GM19238 (cell line): ENCODE results near the gene NTN5.
"Not testable (repeated sequence)": the region's sequence is repeated elsewhere in the genome, so short reads cannot be mapped to it uniquely, and the experiment has no call there.

Experiments used
- DNase-seq: peaks from one replicate; pipeline ENCODE4 v3.0.0; 2011; ENCODE audit warnings: low spot score; ENCODE audit not compliant: insufficient read length

NTN5 gene

GRCh38 chr19:48670699-48671445, 1.9 kb downstream of the NTN5 start:
- DNase-seq, result no peak

GRCh38 chr19:48669903-48670668, 2.7 kb downstream of the NTN5 start:
- DNase-seq, result no peak

GRCh38 chr19:48668761-48669160, 4.1 kb downstream of the NTN5 start:
- DNase-seq, result no peak

- DNase-seq, result no peak
Measured at GRCh38 chr19:48668332-48668731, 4.5 kb downstream of the NTN5 start.

GRCh38 chr19:48665786-48666185, 7.0 kb downstream of the NTN5 start:
- DNase-seq, result no peak

- no peak for DNase-seq
Measured at GRCh38 chr19:48664476-48664875, 8.3 kb downstream of the NTN5 start.

- DNase-seq, result no peak
Measured at GRCh38 chr19:48663667-48664066, 9.2 kb downstream of the NTN5 start.

- DNase-seq, result no peak
Measured at GRCh38 chr19:48661711-48662090, 11.1 kb downstream of the NTN5 start.

- peak; percentile 99 for DNase-seq
Measured at GRCh38 chr19:48660852-48661710, 11.7 kb downstream of the NTN5 start.

GRCh38 chr19:48659768-48660167, 13.0 kb downstream of the NTN5 start:
- DNase-seq, result no peak

GRCh38 chr19:48658483-48658882, 14.3 kb downstream of the NTN5 start:
- DNase-seq, result no peak

- not testable (repeated sequence) for DNase-seq
Measured at GRCh38 chr19:48657828-48658227, 15.0 kb downstream of the NTN5 start.

GRCh38 chr19:48656840-48657474, 15.9 kb downstream of the NTN5 start:
- no peak for DNase-seq

GRCh38 chr19:48654299-48655059, 18.3 kb downstream of the NTN5 start:
- DNase-seq, result no peak

- DNase-seq, result no peak
Measured at GRCh38 chr19:48651683-48652048, 21.2 kb downstream of the NTN5 start.

GRCh38 chr19:48650974-48651682, 21.7 kb downstream of the NTN5 start:
- DNase-seq, result no peak

- no peak for DNase-seq
Measured at GRCh38 chr19:48648134-48648533, 24.7 kb downstream of the NTN5 start.

- no peak for DNase-seq
Measured at GRCh38 chr19:48646722-48647216, 26.0 kb downstream of the NTN5 start.

- DNase-seq, result peak; percentile 93
Measured at GRCh38 chr19:48646001-48646721, 26.7 kb downstream of the NTN5 start, which contains the start of gene CA11. Gene CA11 (minus strand): TSS chr19:48646187. CDS start chr19:48645632, 555 bp downstream.
